Natural killer cell (primary cell): ENCODE measurements around the gene KRTAP22-1. TPM values are rescaled to one million over a fixed set of nuclear protein-coding genes. Genes with fewer than 3 reads are reported as not detected.

Experiments
- ATAC-seq, 3 donors: fragments of 150-1000 bp in 2 of 3; fragments of 200-7000 bp in 1 of 3; cut with Tn5 transposase; 1 replicate in 1 of 3; 2 replicates in 2 of 3; pipeline ENCODE4 v1.10.0; 2021; ENCODE audit warnings: mild to moderate bottlenecking in 2 of 3, moderate library complexity in 2 of 3
- DNase-seq, 2 donors: peaks; one replicate each; pipeline versions ENCODE4 v3.0.0 to v3.0.0-alpha.2; 2013 to 2021; ENCODE audit warnings: mixed read lengths in 1 of 2
- H3K27ac ChIP-seq: one replicate; pipeline ENCODE4 v1.5.1; 2013; ENCODE audit warnings: mild to moderate bottlenecking, low read length
- H3K27me3 ChIP-seq: one replicate; pipeline ENCODE4 v1.6.1; 2013; ENCODE audit warnings: low read length; ENCODE audit not compliant: control insufficient read depth, insufficient read depth
- H3K36me3 ChIP-seq: one replicate; pipeline ENCODE4 v1.6.1; 2013; ENCODE audit warnings: low read length; ENCODE audit not compliant: control insufficient read depth, insufficient read depth
- H3K4me1 ChIP-seq: one replicate; pipeline ENCODE4 v1.6.1; 2013; ENCODE audit warnings: low read length; ENCODE audit not compliant: control insufficient read depth, insufficient read depth
- H3K4me3 ChIP-seq: one replicate; pipeline ENCODE4 v1.5.1; 2013; ENCODE audit warnings: low read length
- H3K9me3 ChIP-seq: one replicate; pipeline ENCODE4 v1.6.1; 2013; ENCODE audit warnings: low read length; ENCODE audit not compliant: control insufficient read depth, insufficient read depth
- H3K27ac Mint-ChIP-seq, 2 donors: one replicate each; pipeline ENCODE4 v1.8.0; 2022; ENCODE audit warnings: mild to moderate bottlenecking in 2 of 2, mixed read lengths in 2 of 2, moderate library complexity in 1 of 2
- H3K27me3 Mint-ChIP-seq, 2 donors: one replicate each; pipeline ENCODE4 v1.8.0; 2022; ENCODE audit warnings: low read depth in 2 of 2, mixed read lengths in 2 of 2
- H3K36me3 Mint-ChIP-seq: one replicate; pipeline ENCODE4 v1.8.0; 2022; ENCODE audit warnings: mixed read lengths
- H3K4me1 Mint-ChIP-seq, 2 donors: one replicate each; pipeline ENCODE4 v1.8.0; 2022; ENCODE audit warnings: mixed read lengths in 2 of 2
- H3K4me3 Mint-ChIP-seq: one replicate; pipeline ENCODE4 v1.8.0; 2022; ENCODE audit warnings: mild to moderate bottlenecking, moderate library complexity, mixed read lengths
- H3K9me3 Mint-ChIP-seq, 2 donors: one replicate each; pipeline ENCODE4 v1.8.0; 2022; ENCODE audit warnings: mixed read lengths in 2 of 2
- CTCF ChIP-seq: fragments of 200-600 bp; IDR thresholded peaks from one replicate; pipeline ENCODE4 v1.8.0; 2022; ENCODE audit warnings: antibody characterized with exemption
- WGBS: methylation state at CpG from one replicate; pipeline ENCODE4 v1.1.7; 2013; ENCODE audit warnings: missing lambda C conversion rate; ENCODE audit not compliant: insufficient coverage; 5-methylcytosine and 5-hydroxymethylcytosine counted together
- intact Hi-C: fragments of 100-400 bp; cut with micrococcal nuclease; formaldehyde crosslinking; loops from one replicate; pipeline ENCODE4 v1.14.2; 2022
- total RNA-seq, 4 donors: library from RNA; stranded (reverse); fragments of 120-200 nt in 1 of 4; gene quantifications; one replicate each; pipeline versions ENCODE4 v1.2.3 to v1.2.4, GENCODE V29; 2013 to 2022

Gene KRTAP22-1
- total RNA-seq, 3 donors from 2014 or later (not counting 1 experiment from before 2014, with no cell fraction given), result not detected

DNA sequence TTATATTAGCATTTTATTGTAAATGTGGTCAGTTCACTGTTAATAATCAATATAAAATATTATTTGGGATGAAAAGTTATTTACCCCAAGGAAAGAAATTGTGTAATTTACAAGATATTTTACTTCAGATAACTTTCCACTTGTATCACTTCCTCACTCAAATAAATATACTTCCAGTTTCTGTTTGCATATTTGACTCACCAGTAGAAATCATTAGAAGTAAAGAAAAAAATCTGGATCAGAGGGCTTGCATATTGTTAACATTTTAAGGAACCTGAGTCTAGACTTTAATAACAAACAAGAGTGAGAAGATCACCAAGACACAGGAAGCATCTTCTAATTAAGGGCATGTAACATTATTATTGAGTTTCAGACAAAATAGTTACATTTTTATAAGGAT is 19.2 kb downstream of the KRTAP22-1 start:
- no peak overlapping the region for H3K4me3 ChIP-seq
- no peaks in the 10 kb centered on the region for H3K27me3 ChIP-seq
- H3K36me3 ChIP-seq, result no peaks in the 10 kb centered on the region
- no peaks in the 10 kb centered on the region for H3K4me1 Mint-ChIP-seq
- ATAC-seq, result no peak
- no peaks in the 10 kb centered on the region for H3K27me3 Mint-ChIP-seq
- no peak for DNase-seq
- H3K9me3 Mint-ChIP-seq, result peaks cover 0 to 6% of the 10 kb centered on the region in 2 donors
- no peak overlapping the region for H3K27ac Mint-ChIP-seq
- H3K4me1 ChIP-seq, result no peaks in the 10 kb centered on the region
- intact Hi-C loops, result no loop called here
- no peak overlapping the region for H3K27ac ChIP-seq
- H3K4me3 Mint-ChIP-seq, result no peak overlapping the region
- TF ChIP-seq CTCF, result no peak
- peaks cover 11% of the 10 kb centered on the region for H3K9me3 ChIP-seq
- no peaks in the 10 kb centered on the region for H3K36me3 Mint-ChIP-seq

GRCh38 chr21:30620522-30620921 is 19.6 kb downstream of the KRTAP22-1 start, which contains the start of gene KRTAP20-4:
Gene KRTAP20-4 (plus strand): TSS chr21:30620627.
- DNase-seq, result no peak
- H3K4me3 Mint-ChIP-seq, result no peak within 1 kb of the TSS
- Histone ChIP-seq H3K4me1 (no peaks in the 10 kb centered on the region), H3K27ac (no peak within 1 kb of the TSS), H3K27me3 (no peaks in the 10 kb centered on the region), H3K9me3 (peaks cover 16% of the 10 kb centered on the region), H3K36me3 (no peaks in the 10 kb centered on the region), H3K4me3 (no peak within 1 kb of the TSS)
- H3K4me1 Mint-ChIP-seq, result no peaks in the 10 kb centered on the region
- intact Hi-C loops, result no loop called here
- 75% methylated on average over 2 of the region's 3 CpGs for WGBS
- H3K9me3 Mint-ChIP-seq, result peaks cover 0 to 6% of the 10 kb centered on the region in 2 donors
- H3K27ac Mint-ChIP-seq, result no peak within 1 kb of the TSS
- TF ChIP-seq CTCF, result no peak
- ATAC-seq, result no peak
- no peaks in the 10 kb centered on the region for H3K27me3 Mint-ChIP-seq
- no peaks in the 10 kb centered on the region for H3K36me3 Mint-ChIP-seq

GRCh38 chr21:30623362-30623761 is 22.5 kb downstream of the KRTAP22-1 start:
- no peak for ATAC-seq
- Histone ChIP-seq H3K4me3 (no peak overlapping the region), H3K36me3 (no peaks in the 10 kb centered on the region), H3K27me3 (no peaks in the 10 kb centered on the region), H3K27ac (no peak overlapping the region), H3K9me3 (peaks cover 16% of the 10 kb centered on the region), H3K4me1 (no peaks in the 10 kb centered on the region)
- no peaks in the 10 kb centered on the region for H3K27me3 Mint-ChIP-seq
- H3K4me1 Mint-ChIP-seq, result no peaks in the 10 kb centered on the region
- no peak for TF ChIP-seq CTCF
- WGBS, result 89% methylated on average over 3 of the region's 3 CpGs
- peaks cover 9% of the 10 kb centered on the region for H3K36me3 Mint-ChIP-seq
- peaks cover 3 to 10% of the 10 kb centered on the region in 2 donors for H3K9me3 Mint-ChIP-seq
- H3K4me3 Mint-ChIP-seq, result no peak overlapping the region
- DNase-seq, result no peak
- H3K27ac Mint-ChIP-seq, result no peak overlapping the region
- intact Hi-C loops, result no loop called here

- H3K4me3 Mint-ChIP-seq, result no peak overlapping the region
- 81% methylated on average over 4 of the region's 4 CpGs for WGBS
- ATAC-seq (no peak), DNase-seq (no peak)
- no peak for TF ChIP-seq CTCF
- Histone ChIP-seq H3K27ac (no peak overlapping the region), H3K4me1 (no peaks in the 10 kb centered on the region), H3K27me3 (no peaks in the 10 kb centered on the region), H3K9me3 (peaks cover 16% of the 10 kb centered on the region), H3K36me3 (no peaks in the 10 kb centered on the region), H3K4me3 (no peak overlapping the region)
- H3K36me3 Mint-ChIP-seq, result peaks cover 9% of the 10 kb centered on the region
- intact Hi-C loops, result no loop called here
- no peak overlapping the region for H3K27ac Mint-ChIP-seq
- no peaks in the 10 kb centered on the region for H3K27me3 Mint-ChIP-seq
- H3K9me3 Mint-ChIP-seq, result peaks cover 3 to 10% of the 10 kb centered on the region in 2 donors
- H3K4me1 Mint-ChIP-seq, result no peaks in the 10 kb centered on the region
These were observed 24.7 kb downstream of the KRTAP22-1 start for GRCh38 chr21:30625449-30626165.
